Stomach (tissue), 4 donors: ENCODE measurements around the gene LAMB3.

Experiments
- EP300 ChIP-seq: sonication (generic); formaldehyde crosslinking; IDR thresholded peaks from one replicate; pipeline ENCODE4 v1.6.1; 2017; ENCODE audit warnings: antibody characterized with exemption
- POLR2A ChIP-seq, 4 donors: fragments of 450-650 bp; IDR thresholded peaks; one replicate each; pipeline ENCODE4 v1.6.1; 2016; ENCODE audit warnings: antibody characterized with exemption in 4 of 4, control low read depth in 2 of 4, mild to moderate bottlenecking in 1 of 4, moderate library complexity in 1 of 4
- POLR2AphosphoS5 ChIP-seq, 3 donors: sonication (generic); formaldehyde crosslinking; IDR thresholded peaks; one replicate each; pipeline ENCODE4 v1.6.1; 2016; ENCODE audit warnings: antibody characterized with exemption in 3 of 3
- TF ChIP-seq, protein P1 (sequence below), 7 experiments: fragments of 450-650 bp in 4 of 7; fragments of 200-600 bp in 3 of 7; sonication (generic) in 3 of 7; IDR thresholded peaks; one replicate each; pipeline ENCODE4 v1.5.1; 2016 to 2019; ENCODE audit warnings: antibody characterized with exemption in 7 of 7, control low read depth in 2 of 7, mild to moderate bottlenecking in 1 of 7

DNA sequence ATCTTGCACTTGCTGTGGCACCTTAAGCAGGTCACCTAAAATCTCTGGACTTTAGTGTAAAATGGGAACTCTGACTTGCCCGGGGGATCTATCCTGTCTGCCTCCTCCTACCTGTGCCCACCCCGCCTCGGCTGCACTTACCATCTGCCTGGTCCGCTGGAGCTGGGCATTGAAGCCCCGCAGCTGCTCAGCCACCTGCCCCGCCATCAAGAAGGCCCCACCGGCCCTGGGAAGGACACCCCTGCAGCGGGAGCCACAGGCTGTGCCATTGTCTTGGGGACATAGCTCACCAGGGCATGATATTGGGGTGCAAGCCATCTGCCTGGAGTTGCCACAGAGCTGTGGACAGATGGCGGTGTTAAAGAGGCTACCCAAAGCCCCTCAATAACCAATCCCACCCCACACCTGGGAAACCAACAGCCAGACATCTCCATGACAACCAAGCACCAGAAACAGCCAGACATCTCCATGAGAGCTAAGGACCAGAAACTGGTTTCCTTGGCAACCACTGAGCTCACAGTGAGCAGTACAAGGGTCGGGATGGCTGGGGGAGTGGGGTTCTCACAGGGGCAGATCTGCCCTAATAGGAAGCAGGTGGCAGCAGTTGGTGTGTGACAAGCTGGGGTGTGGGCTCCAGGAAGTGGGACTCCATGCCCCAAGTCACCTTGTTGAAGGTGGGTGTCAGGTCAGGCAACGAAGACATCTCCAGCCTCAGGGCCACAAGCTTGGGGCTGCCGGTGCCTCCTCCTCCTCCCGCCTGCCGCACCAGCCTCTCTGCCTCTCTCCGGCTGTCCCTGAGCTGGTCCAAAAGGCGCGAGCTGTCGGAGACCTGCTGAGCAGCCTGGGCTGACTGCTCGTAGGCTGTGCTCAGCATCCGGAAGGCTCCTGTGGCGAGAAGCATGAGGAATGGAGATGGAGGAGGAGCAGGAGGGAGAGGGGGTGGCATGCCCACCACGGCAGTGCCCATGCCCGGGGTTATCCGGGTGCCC, 29.1 kb downstream of the LAMB3 start:
- TF ChIP-seq, protein P1, sequence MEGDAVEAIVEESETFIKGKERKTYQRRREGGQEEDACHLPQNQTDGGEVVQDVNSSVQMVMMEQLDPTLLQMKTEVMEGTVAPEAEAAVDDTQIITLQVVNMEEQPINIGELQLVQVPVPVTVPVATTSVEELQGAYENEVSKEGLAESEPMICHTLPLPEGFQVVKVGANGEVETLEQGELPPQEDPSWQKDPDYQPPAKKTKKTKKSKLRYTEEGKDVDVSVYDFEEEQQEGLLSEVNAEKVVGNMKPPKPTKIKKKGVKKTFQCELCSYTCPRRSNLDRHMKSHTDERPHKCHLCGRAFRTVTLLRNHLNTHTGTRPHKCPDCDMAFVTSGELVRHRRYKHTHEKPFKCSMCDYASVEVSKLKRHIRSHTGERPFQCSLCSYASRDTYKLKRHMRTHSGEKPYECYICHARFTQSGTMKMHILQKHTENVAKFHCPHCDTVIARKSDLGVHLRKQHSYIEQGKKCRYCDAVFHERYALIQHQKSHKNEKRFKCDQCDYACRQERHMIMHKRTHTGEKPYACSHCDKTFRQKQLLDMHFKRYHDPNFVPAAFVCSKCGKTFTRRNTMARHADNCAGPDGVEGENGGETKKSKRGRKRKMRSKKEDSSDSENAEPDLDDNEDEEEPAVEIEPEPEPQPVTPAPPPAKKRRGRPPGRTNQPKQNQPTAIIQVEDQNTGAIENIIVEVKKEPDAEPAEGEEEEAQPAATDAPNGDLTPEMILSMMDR (IDR thresholded peaks at IDR 0.05): no peak
- TF ChIP-seq POLR2A (IDR thresholded peaks at IDR 0.05) (no peak), POLR2AphosphoS5 (IDR thresholded peaks at IDR 0.05) (no peak), EP300 (no peak)
